Liver (tissue), 9 donors: Measurements from ENCODE around the gene UXS1. TPM values are rescaled to one million over a fixed set of nuclear protein-coding genes. Genes with fewer than 3 reads are reported as not detected.

Experiments used
- DNase-seq: peaks from one replicate; pipeline ENCODE4 v3.0.0-alpha.2; 2017; ENCODE audit warnings: low spot score
- H3K27ac ChIP-seq, 2 donors: one replicate each; pipeline ENCODE4 v1.7.0; 2013; ENCODE audit warnings: inconsistent platforms in 2 of 2, low read length in 2 of 2, control low read depth in 1 of 2, low read depth in 1 of 2, mild to moderate bottlenecking in 1 of 2
- H3K27me3 ChIP-seq, 4 donors: one replicate each; pipeline versions ENCODE4 v1.6.1 to v1.7.0; 2013; ENCODE audit warnings: low read length in 3 of 4, inconsistent platforms in 1 of 4, mild to moderate bottlenecking in 1 of 4, moderate library complexity in 1 of 4; ENCODE audit not compliant: control insufficient read depth in 4 of 4, insufficient read depth in 4 of 4
- H3K36me3 ChIP-seq, 4 donors: one replicate each; pipeline versions ENCODE4 v1.6.1 to v1.7.0; 2013; ENCODE audit warnings: low read length in 3 of 4, mild to moderate bottlenecking in 3 of 4, low read depth in 1 of 4, moderate library complexity in 1 of 4; ENCODE audit not compliant: control insufficient read depth in 4 of 4, insufficient read depth in 3 of 4
- H3K4me1 ChIP-seq, 4 donors: one replicate each; pipeline versions ENCODE4 v1.6.1 to v1.7.0; 2013; ENCODE audit warnings: low read length in 3 of 4, mild to moderate bottlenecking in 3 of 4, moderate library complexity in 1 of 4; ENCODE audit not compliant: control insufficient read depth in 4 of 4, insufficient read depth in 4 of 4
- H3K4me3 ChIP-seq, 3 donors: one replicate each; pipeline versions ENCODE4 v1.6.1 to v1.7.0; 2013; ENCODE audit warnings: low read length in 3 of 3, control low read depth in 1 of 3, low read depth in 1 of 3, mild to moderate bottlenecking in 1 of 3
- H3K9ac ChIP-seq, 2 donors: one replicate each; pipeline ENCODE4 v1.7.0; 2013; ENCODE audit warnings: low read length in 2 of 2, mild to moderate bottlenecking in 2 of 2, moderate library complexity in 2 of 2, control low read depth in 1 of 2, low read depth in 1 of 2
- H3K9me3 ChIP-seq, 4 donors: one replicate each; pipeline versions ENCODE4 v1.6.1 to v1.7.0; 2013; ENCODE audit warnings: low read length in 3 of 4; ENCODE audit not compliant: control insufficient read depth in 4 of 4
- EGR1 ChIP-seq, 2 donors: IDR thresholded peaks; 2 replicates each; pipeline ENCODE4 v1.6.1; 2016 to 2018; ENCODE audit warnings: antibody characterized with exemption in 2 of 2, low read depth in 2 of 2
- FOXA2 ChIP-seq: IDR thresholded peaks from 2 replicates; pipeline ENCODE4 v1.6.1; 2016; ENCODE audit warnings: antibody characterized with exemption
- HNF4G ChIP-seq: IDR thresholded peaks from 2 replicates; pipeline ENCODE4 v1.6.1; 2016; ENCODE audit warnings: antibody characterized with exemption
- JUND ChIP-seq, 2 donors: IDR thresholded peaks; 2 replicates each; pipeline ENCODE4 v1.6.1; 2016; ENCODE audit warnings: antibody characterized with exemption in 2 of 2
- NR2F2 ChIP-seq: IDR thresholded peaks from 2 replicates; pipeline ENCODE4 v1.6.1; 2016; ENCODE audit warnings: antibody characterized with exemption
- RXRA ChIP-seq, 2 donors: IDR thresholded peaks; 2 replicates each; pipeline ENCODE4 v1.6.1; 2017 to 2018; ENCODE audit warnings: antibody characterized with exemption in 2 of 2, mild to moderate bottlenecking in 1 of 2
- SP1 ChIP-seq: IDR thresholded peaks from 2 replicates; pipeline ENCODE4 v1.6.1; 2018; ENCODE audit warnings: antibody characterized with exemption, mild to moderate bottlenecking
- TAF1 ChIP-seq: conservative IDR thresholded peaks from 2 replicates; pipeline ENCODE4 v1.6.1; 2016; ENCODE audit warnings: antibody characterized with exemption, mild to moderate bottlenecking
- YY1 ChIP-seq: IDR thresholded peaks from 2 replicates; pipeline ENCODE4 v1.6.1; 2016; ENCODE audit warnings: antibody characterized with exemption, mild to moderate bottlenecking
- WGBS: extraction: QIAGEN DNeasy Blood & Tissue Kit; methylation state at CpG from one replicate; pipeline ENCODE4 v1.1.7; 2013; 5-methylcytosine and 5-hydroxymethylcytosine counted together
- polyA plus RNA-seq, 2 donors: library from polyadenylated mRNA; stranded (reverse) in 1 of 2; unstranded in 1 of 2; fragments of 200-250 nt in 1 of 2; fragments of >200 nt in 1 of 2; fragmentation: Nextera tagmentation in 1 of 2; extraction: Ambion mirVana in 1 of 2; gene quantifications; one replicate each; pipeline versions ENCODE4 v1.2.1 to v1.2.3, GENCODE V29; 2013 to 2015
- total RNA-seq, 2 donors: library from RNA; depleted of rRNA; stranded (reverse); fragments of >200 nt; gene quantifications; one replicate each; pipeline ENCODE4 v1.2.3, GENCODE V29; 2014
- TF ChIP-seq, protein P1 (sequence below): IDR thresholded peaks from 2 replicates; pipeline ENCODE4 v1.6.1; 2016; ENCODE audit warnings: antibody characterized with exemption, mild to moderate bottlenecking
- TF ChIP-seq, protein P2 (sequence below): fragments of 150-350 bp; IDR thresholded peaks from 2 replicates; pipeline ENCODE4 v1.5.1; 2017; ENCODE audit warnings: improper control_type of control experiment, low read depth, low read length; ENCODE audit not compliant: missing input control
- TF ChIP-seq, protein P3 (sequence below): IDR thresholded peaks from 2 replicates; pipeline ENCODE4 v1.6.1; 2016; ENCODE audit warnings: antibody characterized with exemption
- TF ChIP-seq, protein P4 (sequence below): IDR thresholded peaks from 2 replicates; pipeline ENCODE4 v1.6.1; 2016; ENCODE audit warnings: antibody characterized with exemption
- TF ChIP-seq, protein P5 (sequence below): IDR thresholded peaks from 2 replicates; pipeline ENCODE4 v1.6.1; 2016; ENCODE audit warnings: antibody characterized with exemption
- donor health status: healthy.
- donor health status: healthy.
- donor health status: healthy.
- donor health status: healthy.
- donor health status: healthy.

Gene UXS1
- total and polyA plus RNA-seq, 4 donors, result 8.8 to 19.9 (median 10.0) TPM

DNA sequence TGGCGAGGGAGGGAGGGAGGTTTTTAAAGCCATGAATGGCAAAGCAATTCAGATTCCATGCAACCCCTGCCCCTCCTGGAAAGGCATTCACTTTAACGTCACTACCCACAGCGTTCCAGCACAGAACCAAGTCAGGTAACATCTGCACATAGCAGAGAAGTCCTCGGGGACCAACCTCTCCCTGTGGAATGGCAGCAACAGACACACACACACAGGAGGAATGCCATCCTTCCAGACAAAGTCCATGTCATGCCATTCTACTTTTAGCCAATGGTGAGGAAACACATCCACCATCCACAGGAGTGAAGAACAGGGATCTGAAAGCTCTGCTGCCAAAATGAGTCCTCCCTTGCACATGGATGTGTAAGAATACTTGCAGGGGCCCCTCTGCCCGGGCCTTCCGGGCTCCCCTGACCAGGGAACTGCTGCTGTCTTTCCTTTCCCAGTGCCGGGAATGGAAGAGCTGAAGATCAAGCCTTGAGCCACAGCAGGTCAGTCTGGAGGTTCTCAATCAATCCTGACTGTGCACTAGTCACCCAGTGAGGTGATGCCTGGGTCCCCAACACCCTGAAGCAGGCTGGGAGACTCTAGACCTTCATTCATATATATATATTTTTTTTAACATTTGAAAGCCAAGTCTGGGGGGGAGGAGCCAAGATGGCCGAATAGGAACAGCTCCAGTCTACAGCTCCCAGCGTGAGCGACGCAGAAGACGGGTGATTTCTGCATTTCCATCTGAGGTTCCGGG, 63.7 kb downstream of the UXS1 start:
- TF ChIP-seq, protein P1, sequence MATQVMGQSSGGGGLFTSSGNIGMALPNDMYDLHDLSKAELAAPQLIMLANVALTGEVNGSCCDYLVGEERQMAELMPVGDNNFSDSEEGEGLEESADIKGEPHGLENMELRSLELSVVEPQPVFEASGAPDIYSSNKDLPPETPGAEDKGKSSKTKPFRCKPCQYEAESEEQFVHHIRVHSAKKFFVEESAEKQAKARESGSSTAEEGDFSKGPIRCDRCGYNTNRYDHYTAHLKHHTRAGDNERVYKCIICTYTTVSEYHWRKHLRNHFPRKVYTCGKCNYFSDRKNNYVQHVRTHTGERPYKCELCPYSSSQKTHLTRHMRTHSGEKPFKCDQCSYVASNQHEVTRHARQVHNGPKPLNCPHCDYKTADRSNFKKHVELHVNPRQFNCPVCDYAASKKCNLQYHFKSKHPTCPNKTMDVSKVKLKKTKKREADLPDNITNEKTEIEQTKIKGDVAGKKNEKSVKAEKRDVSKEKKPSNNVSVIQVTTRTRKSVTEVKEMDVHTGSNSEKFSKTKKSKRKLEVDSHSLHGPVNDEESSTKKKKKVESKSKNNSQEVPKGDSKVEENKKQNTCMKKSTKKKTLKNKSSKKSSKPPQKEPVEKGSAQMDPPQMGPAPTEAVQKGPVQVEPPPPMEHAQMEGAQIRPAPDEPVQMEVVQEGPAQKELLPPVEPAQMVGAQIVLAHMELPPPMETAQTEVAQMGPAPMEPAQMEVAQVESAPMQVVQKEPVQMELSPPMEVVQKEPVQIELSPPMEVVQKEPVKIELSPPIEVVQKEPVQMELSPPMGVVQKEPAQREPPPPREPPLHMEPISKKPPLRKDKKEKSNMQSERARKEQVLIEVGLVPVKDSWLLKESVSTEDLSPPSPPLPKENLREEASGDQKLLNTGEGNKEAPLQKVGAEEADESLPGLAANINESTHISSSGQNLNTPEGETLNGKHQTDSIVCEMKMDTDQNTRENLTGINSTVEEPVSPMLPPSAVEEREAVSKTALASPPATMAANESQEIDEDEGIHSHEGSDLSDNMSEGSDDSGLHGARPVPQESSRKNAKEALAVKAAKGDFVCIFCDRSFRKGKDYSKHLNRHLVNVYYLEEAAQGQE, result no peak
- Histone ChIP-seq H3K36me3 (peaks cover 0 to 3% (median 0%) of the 10 kb centered on the region in 4 donors), H3K9ac (no peak overlapping the region), H3K27ac (no peak overlapping the region), H3K27me3 (no peaks in the 10 kb centered on the region), H3K9me3 (no peaks in the 10 kb centered on the region), H3K4me3 (no peak overlapping the region), H3K4me1 (peaks cover 0 to 10% (median 5%) of the 10 kb centered on the region in 4 donors)
- 90% methylated on average over 13 of the region's 13 CpGs for WGBS
- DNase-seq, result no peak

DNA sequence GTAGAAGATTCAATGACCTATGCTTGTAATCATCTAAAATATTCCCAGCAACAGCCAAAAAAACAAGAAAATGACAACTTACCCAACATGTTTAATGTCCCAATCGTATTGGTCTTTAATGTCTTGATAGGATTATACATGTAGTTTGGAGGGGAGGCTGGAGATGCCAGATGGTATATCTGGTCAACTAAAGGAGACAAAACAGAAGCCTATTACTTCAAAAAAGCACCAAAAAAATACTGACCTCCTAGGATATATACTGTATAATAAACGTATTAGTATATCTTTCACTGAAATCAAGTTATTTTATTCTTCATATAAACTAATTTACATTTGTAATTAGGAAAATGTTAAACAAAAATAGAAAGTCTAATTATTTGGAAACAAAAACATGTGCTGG, 64.5 kb downstream of the UXS1 start:
- H3K36me3 ChIP-seq, result peaks cover 0 to 5% (median 2%) of the 10 kb centered on the region in 4 donors
- DNase-seq, result no peak
- WGBS, result 88% methylated on average over 2 of the region's 2 CpGs
- no peak overlapping the region for H3K4me3 ChIP-seq
- H3K9ac ChIP-seq, result no peak overlapping the region
- H3K27me3 ChIP-seq, result no peaks in the 10 kb centered on the region
- H3K27ac ChIP-seq, result no peak overlapping the region
- TF ChIP-seq, protein P2, sequence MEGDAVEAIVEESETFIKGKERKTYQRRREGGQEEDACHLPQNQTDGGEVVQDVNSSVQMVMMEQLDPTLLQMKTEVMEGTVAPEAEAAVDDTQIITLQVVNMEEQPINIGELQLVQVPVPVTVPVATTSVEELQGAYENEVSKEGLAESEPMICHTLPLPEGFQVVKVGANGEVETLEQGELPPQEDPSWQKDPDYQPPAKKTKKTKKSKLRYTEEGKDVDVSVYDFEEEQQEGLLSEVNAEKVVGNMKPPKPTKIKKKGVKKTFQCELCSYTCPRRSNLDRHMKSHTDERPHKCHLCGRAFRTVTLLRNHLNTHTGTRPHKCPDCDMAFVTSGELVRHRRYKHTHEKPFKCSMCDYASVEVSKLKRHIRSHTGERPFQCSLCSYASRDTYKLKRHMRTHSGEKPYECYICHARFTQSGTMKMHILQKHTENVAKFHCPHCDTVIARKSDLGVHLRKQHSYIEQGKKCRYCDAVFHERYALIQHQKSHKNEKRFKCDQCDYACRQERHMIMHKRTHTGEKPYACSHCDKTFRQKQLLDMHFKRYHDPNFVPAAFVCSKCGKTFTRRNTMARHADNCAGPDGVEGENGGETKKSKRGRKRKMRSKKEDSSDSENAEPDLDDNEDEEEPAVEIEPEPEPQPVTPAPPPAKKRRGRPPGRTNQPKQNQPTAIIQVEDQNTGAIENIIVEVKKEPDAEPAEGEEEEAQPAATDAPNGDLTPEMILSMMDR, result no peak
- TF ChIP-seq NR2F2 (no peak), RXRA (IDR thresholded peaks at IDR 0.05) (no peak), JUND (IDR thresholded peaks at IDR 0.05) (no peak), HNF4G (no peak), TAF1 (no peak), YY1 (no peak), EGR1 (IDR thresholded peaks at IDR 0.05; ENCODE audit: low read depth in 2 of 2) (no peak), FOXA2 (no peak), SP1 (no peak)
- TF ChIP-seq, protein P3, sequence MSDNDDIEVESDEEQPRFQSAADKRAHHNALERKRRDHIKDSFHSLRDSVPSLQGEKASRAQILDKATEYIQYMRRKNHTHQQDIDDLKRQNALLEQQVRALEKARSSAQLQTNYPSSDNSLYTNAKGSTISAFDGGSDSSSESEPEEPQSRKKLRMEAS, result no peak
- TF ChIP-seq, protein P1, result no peak
- TF ChIP-seq, protein P4, sequence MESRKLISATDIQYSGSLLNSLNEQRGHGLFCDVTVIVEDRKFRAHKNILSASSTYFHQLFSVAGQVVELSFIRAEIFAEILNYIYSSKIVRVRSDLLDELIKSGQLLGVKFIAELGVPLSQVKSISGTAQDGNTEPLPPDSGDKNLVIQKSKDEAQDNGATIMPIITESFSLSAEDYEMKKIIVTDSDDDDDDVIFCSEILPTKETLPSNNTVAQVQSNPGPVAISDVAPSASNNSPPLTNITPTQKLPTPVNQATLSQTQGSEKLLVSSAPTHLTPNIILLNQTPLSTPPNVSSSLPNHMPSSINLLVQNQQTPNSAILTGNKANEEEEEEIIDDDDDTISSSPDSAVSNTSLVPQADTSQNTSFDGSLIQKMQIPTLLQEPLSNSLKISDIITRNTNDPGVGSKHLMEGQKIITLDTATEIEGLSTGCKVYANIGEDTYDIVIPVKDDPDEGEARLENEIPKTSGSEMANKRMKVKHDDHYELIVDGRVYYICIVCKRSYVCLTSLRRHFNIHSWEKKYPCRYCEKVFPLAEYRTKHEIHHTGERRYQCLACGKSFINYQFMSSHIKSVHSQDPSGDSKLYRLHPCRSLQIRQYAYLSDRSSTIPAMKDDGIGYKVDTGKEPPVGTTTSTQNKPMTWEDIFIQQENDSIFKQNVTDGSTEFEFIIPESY, result no peak
- TF ChIP-seq, protein P5, sequence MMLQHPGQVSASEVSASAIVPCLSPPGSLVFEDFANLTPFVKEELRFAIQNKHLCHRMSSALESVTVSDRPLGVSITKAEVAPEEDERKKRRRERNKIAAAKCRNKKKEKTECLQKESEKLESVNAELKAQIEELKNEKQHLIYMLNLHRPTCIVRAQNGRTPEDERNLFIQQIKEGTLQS, result no peak
- peaks cover 0 to 10% (median 7%) of the 10 kb centered on the region in 4 donors for H3K4me1 ChIP-seq
- H3K9me3 ChIP-seq, result no peaks in the 10 kb centered on the region
